Stimulated activated CD4-positive, alpha-beta T cell treated with anti-CD3 and anti-CD28 coated beads, Interleukin-15, amount 100 ng/mL, for 1 hour (primary cell): ENCODE measurements around the gene TAS1R2.
"Not testable (repeated sequence)": the region's sequence is repeated elsewhere in the genome, so short reads cannot be mapped to it uniquely, and the experiment has no call there.

ENCODE experiments used
- DNase-seq, 2 donors: peaks; one replicate each; pipeline ENCODE4 v3.0.0-alpha.2; 2020; ENCODE audit warnings: low read depth in 1 of 2, low spot score in 1 of 2

Gene TAS1R2

GRCh38 chr1:18859560-18859959 lies at the start of gene TAS1R2:
Gene TAS1R2 (minus strand): TSS chr1:18859660. CDS start chr1:18859660, 0 bp downstream.
- DNase-seq, result no peak

- no peak for DNase-seq
Measured at GRCh38 chr1:18907917-18908845, 48.7 kb upstream of the TAS1R2 start.

GRCh38 chr1:18907021-18907916 lies 47.8 kb upstream of the TAS1R2 start:
- DNase-seq, result peak in 1 of 2 donors; percentile 31

GRCh38 chr1:18903291-18903756 lies 43.9 kb upstream of the TAS1R2 start:
- no peak for DNase-seq

GRCh38 chr1:18902523-18903290 lies 43.2 kb upstream of the TAS1R2 start, which contains the start of gene ALDH4A1:
Gene ALDH4A1 (minus strand): TSS chr1:18902555. CDS start chr1:18902523, 32 bp downstream.
- peak; percentile 74 to 80 for DNase-seq

GRCh38 chr1:18901952-18902522 lies 42.6 kb upstream of the TAS1R2 start:
- DNase-seq, result no peak

- no peak for DNase-seq
Measured at GRCh38 chr1:18901147-18901951, 41.9 kb upstream of the TAS1R2 start.

GRCh38 chr1:18900303-18900841 lies 40.9 kb upstream of the TAS1R2 start:
- DNase-seq, result no peak

GRCh38 chr1:18899363-18900049 lies 40.0 kb upstream of the TAS1R2 start:
- DNase-seq, result no peak

GRCh38 chr1:18898567-18898966 lies 39.1 kb upstream of the TAS1R2 start:
- DNase-seq, result no peak

GRCh38 chr1:18895317-18895716 lies 35.9 kb upstream of the TAS1R2 start:
- DNase-seq, result no peak

- no peak for DNase-seq
Measured at GRCh38 chr1:18893120-18893519, 33.7 kb upstream of the TAS1R2 start.

GRCh38 chr1:18891858-18892257 lies 32.4 kb upstream of the TAS1R2 start:
- DNase-seq, result not testable (repeated sequence)

- DNase-seq, result no peak
Measured at GRCh38 chr1:18891426-18891780, 31.9 kb upstream of the TAS1R2 start.

GRCh38 chr1:18890706-18891425 lies 31.4 kb upstream of the TAS1R2 start:
- DNase-seq, result no peak

- no peak for DNase-seq
Measured at GRCh38 chr1:18886003-18886335, 26.5 kb upstream of the TAS1R2 start.

- no peak for DNase-seq
Measured at GRCh38 chr1:18885311-18886002, 26.0 kb upstream of the TAS1R2 start.

- no peak for DNase-seq
Measured at GRCh38 chr1:18884727-18885126, 25.3 kb upstream of the TAS1R2 start.
